Measurements from ENCODE around the gene C22orf15.

The C22orf15 gene

GRCh38 chr22:23762842-23763578 is at the start of gene C22orf15:
TSS of gene C22orf15 (plus strand) at chr22:23762990. CDS start at chr22:23763307, 317 bp downstream.
- peak; percentile 67 to 68 for DNase-seq

GRCh38 chr22:23713696-23714595 is 48.8 kb upstream of the C22orf15 start:
- no peak for DNase-seq

GRCh38 chr22:23714596-23715578 is 47.9 kb upstream of the C22orf15 start:
- DNase-seq: no peak

- no peak for DNase-seq
Observed at GRCh38 chr22:23715806-23716375, 46.9 kb upstream of the C22orf15 start.

- peak; percentile 79 for DNase-seq
Observed at GRCh38 chr22:23716811-23717801, 45.7 kb upstream of the C22orf15 start.

GRCh38 chr22:23718371-23719165 is 44.2 kb upstream of the C22orf15 start:
- no peak for DNase-seq

- no peak for DNase-seq
Observed at GRCh38 chr22:23720855-23721254, 41.9 kb upstream of the C22orf15 start.

- DNase-seq: no peak
Observed at GRCh38 chr22:23722160-23722559, 40.6 kb upstream of the C22orf15 start.

- no peak for DNase-seq
Observed at GRCh38 chr22:23722724-23723123, 40.1 kb upstream of the C22orf15 start.

GRCh38 chr22:23728108-23728507 is 34.7 kb upstream of the C22orf15 start:
- DNase-seq: peak in 1 of 2 experiments; percentile 5

GRCh38 chr22:23737696-23738095 is 25.1 kb upstream of the C22orf15 start:
- no peak for DNase-seq

- DNase-seq: no peak
Observed at GRCh38 chr22:23742505-23743264, 20.1 kb upstream of the C22orf15 start.

GRCh38 chr22:23743303-23743705 is 19.5 kb upstream of the C22orf15 start:
- no peak for DNase-seq

- DNase-seq: no peak
Observed at GRCh38 chr22:23744001-23744400, 18.8 kb upstream of the C22orf15 start.

- DNase-seq: no peak
Observed at GRCh38 chr22:23744485-23744884, 18.3 kb upstream of the C22orf15 start.

- no peak for DNase-seq
Observed at GRCh38 chr22:23745791-23746190, 17.0 kb upstream of the C22orf15 start.

GRCh38 chr22:23749841-23750301 is 12.9 kb upstream of the C22orf15 start:
- DNase-seq: peak; percentile 49 to 54

- DNase-seq: no peak
Observed at GRCh38 chr22:23750367-23750713, 12.4 kb upstream of the C22orf15 start.

- DNase-seq: peak; percentile 63 to 80
Observed at GRCh38 chr22:23750714-23751440, 11.9 kb upstream of the C22orf15 start, which contains the start of gene ZNF70. TSS of gene ZNF70 (minus strand) at chr22:23751112. CDS start at chr22:23745140, 5,972 bp downstream.

All from Kasumi-1 (cell line).